SU-DHL-6 (cell line): ENCODE data around the gene PLA2G4F.

Experiments used
- CTCF ChIP-seq: fragments of 200-600 bp; sonication (generic); IDR thresholded peaks from one replicate; pipeline ENCODE4 v1.5.1; 2017; ENCODE audit warnings: antibody characterized with exemption, mild to moderate bottlenecking, low read length, moderate library complexity; ENCODE audit not compliant: insufficient read depth, poor library complexity, severe bottlenecking
- EZH2phosphoT487 ChIP-seq: fragments of 200-600 bp; sonication (generic), shearing (Covaris generic); conservative IDR thresholded peaks from 2 replicates; pipeline ENCODE4 v1.6.1; 2018; ENCODE audit warnings: mild to moderate bottlenecking, antibody characterized with exemption, low read length, moderate library complexity, mixed read lengths

GRCh38 chr15:42136513-42136912 is 19.9 kb downstream of the PLA2G4F start:
- TF ChIP-seq CTCF (no peak), EZH2phosphoT487 (no peak)
